ENCODE data around the gene PSMD6. TPM values are rescaled to one million over a fixed set of nuclear protein-coding genes. Genes with fewer than 3 reads are reported as not detected.
A peak's percentile ranks its signal among the peaks of the same experiment; 100 is the strongest.

The PSMD6 gene
- total and polyA plus RNA-seq, 8 donors = 15.8 to 98.5 (median 55.5) TPM

- DNase-seq = peak in 1 of 2 donors; percentile 28
- 48 to 63% (median 56%) methylated on average over 10 of the region's 10 CpGs for WGBS, 5 donors
- Histone ChIP-seq H3K36me3 (no peaks in the 10 kb centered on the region), H3K27me3 (no peaks in the 10 kb centered on the region), H3K9me3 (no peaks in the 10 kb centered on the region), H3K4me1 (no peaks in the 10 kb centered on the region), H3K27ac (no peak overlapping the region), H3K4me3 (no peak overlapping the region)
- no peak for TF ChIP-seq POLR2A (IDR thresholded peaks at IDR 0.05)
- no peak for TF ChIP-seq POLR2AphosphoS5 (IDR thresholded peaks at IDR 0.05)
- TF ChIP-seq EP300 (IDR thresholded peaks at IDR 0.05) = no peak
- no peak for TF ChIP-seq CTCF (IDR thresholded peaks at IDR 0.05)
- intact Hi-C loops (cut with DNase I; ENCODE audit: low total_unique reads) = no loop called here
These were observed 44.4 kb upstream of the PSMD6 start for GRCh38 chr3:64067506-64068346.

GRCh38 chr3:64064804-64065203 is 41.5 kb upstream of the PSMD6 start:
- Histone ChIP-seq H3K27ac (no peak overlapping the region), H3K27me3 (no peaks in the 10 kb centered on the region), H3K4me3 (no peak overlapping the region), H3K9me3 (no peaks in the 10 kb centered on the region), H3K4me1 (no peaks in the 10 kb centered on the region), H3K36me3 (no peaks in the 10 kb centered on the region)
- WGBS, 5 donors = 84 to 91% (median 85%) methylated on average over 2 of the region's 2 CpGs
- intact Hi-C loops (cut with DNase I; ENCODE audit: low total_unique reads) = no loop called here
- DNase-seq = no peak
- TF ChIP-seq POLR2A (IDR thresholded peaks at IDR 0.05) (no peak), CTCF (IDR thresholded peaks at IDR 0.05) (no peak), EP300 (IDR thresholded peaks at IDR 0.05) (no peak), POLR2AphosphoS5 (IDR thresholded peaks at IDR 0.05) (no peak)

- Histone ChIP-seq H3K27ac (no peak overlapping the region), H3K27me3 (no peaks in the 10 kb centered on the region), H3K36me3 (no peaks in the 10 kb centered on the region), H3K4me3 (no peak overlapping the region), H3K9me3 (no peaks in the 10 kb centered on the region), H3K4me1 (no peaks in the 10 kb centered on the region)
- DNase-seq = no peak
- 46 to 75% (median 54%) methylated on average over 2 of the region's 2 CpGs for WGBS, 5 donors
- intact Hi-C loops (cut with DNase I; ENCODE audit: low total_unique reads) = no loop called here
- no peak for TF ChIP-seq POLR2AphosphoS5 (IDR thresholded peaks at IDR 0.05)
- TF ChIP-seq POLR2A (IDR thresholded peaks at IDR 0.05) = no peak
- no peak for TF ChIP-seq EP300 (IDR thresholded peaks at IDR 0.05)
- TF ChIP-seq CTCF (IDR thresholded peaks at IDR 0.05) = no peak
These were observed 40.7 kb upstream of the PSMD6 start for GRCh38 chr3:64063983-64064438.

- H3K4me3 ChIP-seq = no peak overlapping the region
- 38 to 62% (median 55%) methylated on average over 5 of the region's 5 CpGs for WGBS, 5 donors
These were observed 40.1 kb upstream of the PSMD6 start for GRCh38 chr3:64063207-64063982.

More at GRCh38 chr3:64063207-64063982, 40.1 kb upstream of the PSMD6 start:
- no peak for TF ChIP-seq POLR2A (IDR thresholded peaks at IDR 0.05)
- TF ChIP-seq CTCF (IDR thresholded peaks at IDR 0.05) = no peak
- no peak for TF ChIP-seq POLR2AphosphoS5 (IDR thresholded peaks at IDR 0.05)
- no peak for TF ChIP-seq EP300 (IDR thresholded peaks at IDR 0.05)
- Histone ChIP-seq H3K36me3 (no peaks in the 10 kb centered on the region), H3K4me1 (no peaks in the 10 kb centered on the region), H3K27ac (no peak overlapping the region), H3K27me3 (no peaks in the 10 kb centered on the region), H3K9me3 (no peaks in the 10 kb centered on the region)
- intact Hi-C loops (cut with DNase I; ENCODE audit: low total_unique reads) = no loop called here
- no peak for DNase-seq
